ENCODE data around the gene ATOSB. TPM values are rescaled to one million over a fixed set of nuclear protein-coding genes. Genes with fewer than 3 reads are reported as not detected.

Gene ATOSB
- total RNA-seq, 6 experiments from 2014 or later = 3.7 to 6.9 (median 5.8) TPM

- Histone ChIP-seq H3K4me3 (no peak overlapping the region), H3K4me1 (peaks cover 0 to 22% (median 5%) of the 10 kb centered on the region in 4 donors), H3K36me3 (peaks cover 0 to 24% (median 4%) of the 10 kb centered on the region in 4 donors), H3K27me3 (no peaks in the 10 kb centered on the region), H3K9me3 (no peaks in the 10 kb centered on the region), H3K27ac (no peak overlapping the region)
- TF ChIP-seq CTCF (IDR thresholded peaks at IDR 0.05) = no peak
- no peak for TF ChIP-seq POLR2A (IDR thresholded peaks at IDR 0.05)
- intact Hi-C loops (cut with DNase I) = no loop called here
- 88% methylated on average over 2 of the region's 3 CpGs for WGBS (ENCODE audit: insufficient coverage, low coverage, low lambda C conversion rate, missing lambda C conversion rate)
- DNase-seq (no peak), ATAC-seq (no peak)
These were observed 18.1 kb downstream of the ATOSB start for GRCh38 chr9:35097573-35097972.

DNA sequence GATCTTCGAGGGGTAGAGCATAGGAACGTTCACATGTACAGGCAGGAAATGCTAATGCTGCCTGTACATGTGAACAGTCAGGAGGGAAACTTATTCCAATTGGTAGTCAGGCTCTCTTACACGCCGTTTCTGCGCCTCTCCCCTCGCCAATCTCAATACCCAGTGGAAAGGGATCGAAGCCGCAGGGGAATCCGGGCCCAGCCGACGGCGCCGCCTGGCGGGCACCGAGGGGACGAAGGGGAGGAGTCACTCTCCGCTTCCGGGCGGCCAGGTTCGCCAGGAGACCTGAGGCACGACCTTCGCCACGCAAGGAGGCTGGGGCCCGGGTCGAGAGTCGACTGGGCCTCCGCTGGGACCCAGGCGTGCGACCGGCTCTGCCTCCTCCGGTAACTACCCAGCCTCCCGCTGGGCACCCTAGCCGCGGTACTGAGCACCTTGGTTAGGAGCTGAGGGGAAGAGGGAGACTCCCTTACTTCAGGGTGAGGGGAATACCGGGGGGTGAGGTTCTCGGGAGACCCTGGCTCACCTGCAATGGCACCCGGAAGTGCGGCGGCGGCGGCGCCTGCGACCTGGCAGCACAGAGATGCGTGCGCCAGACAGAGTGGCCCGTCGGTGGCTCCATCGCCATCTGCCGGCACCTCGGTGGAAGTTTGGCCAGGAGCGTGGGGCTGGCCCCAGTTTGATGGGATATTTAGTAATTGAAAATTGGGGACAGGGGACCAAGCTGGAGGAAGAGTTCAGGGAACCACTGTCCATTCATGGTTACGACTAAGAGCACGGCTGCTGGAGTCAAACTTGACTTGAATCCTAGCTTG lies 19.4 kb downstream of the ATOSB start, which contains the start of gene PIGO:
Gene PIGO, minus strand, starts transcription at position 557 of the 815 bp plus-strand sequence. CDS start 1,026 bp downstream, outside the sequence.
- Histone ChIP-seq H3K27ac (peak within 1 kb of the TSS; percentile 95 to 97 (median 97)), H3K9me3 (no peaks in the 10 kb centered on the region), H3K36me3 (peaks cover 0 to 27% (median 4%) of the 10 kb centered on the region in 4 donors), H3K4me3 (peak within 1 kb of the TSS; percentile 83 to 93 (median 85)), H3K4me1 (peaks cover 0 to 12% (median 3%) of the 10 kb centered on the region in 4 donors), H3K27me3 (no peaks in the 10 kb centered on the region)
- ATAC-seq (peak; percentile 94 to 97 (median 95)), DNase-seq (peak; percentile 92 to 94 (median 93))
- peak; percentile 72 to 76 (median 74) for TF ChIP-seq CTCF (IDR thresholded peaks at IDR 0.05)
- peak; percentile 82 for TF ChIP-seq POLR2A (IDR thresholded peaks at IDR 0.05)
- WGBS (ENCODE audit: insufficient coverage, low coverage, low lambda C conversion rate, missing lambda C conversion rate) = 0% methylated on average over 30 of the region's 53 CpGs
- intact Hi-C loops (cut with DNase I) = no loop called here

DNA sequence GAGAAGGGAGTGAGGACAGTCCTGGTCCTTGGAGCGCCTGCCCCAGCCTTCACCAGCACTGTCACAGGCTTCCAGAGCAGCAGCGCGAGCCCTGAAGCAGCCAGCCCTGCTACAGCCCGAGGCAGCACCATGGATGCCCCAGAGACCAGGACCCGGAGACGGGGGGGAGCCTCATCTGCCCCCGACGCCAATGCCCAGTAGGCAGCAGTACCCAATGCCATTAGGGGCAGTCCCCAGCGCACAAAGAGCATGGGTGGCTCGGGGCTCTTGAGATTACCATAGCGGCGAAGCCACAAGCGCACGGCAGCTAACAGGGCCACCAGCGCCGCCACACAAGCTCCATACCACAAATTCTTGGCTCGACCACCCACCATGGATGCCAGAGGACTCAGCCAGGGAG lies 24.1 kb downstream of the ATOSB start:
- no peak for DNase-seq
- Histone ChIP-seq H3K4me3 (no peak overlapping the region), H3K27me3 (no peaks in the 10 kb centered on the region), H3K9me3 (no peaks in the 10 kb centered on the region), H3K4me1 (peaks cover 0 to 8% (median under 1%) of the 10 kb centered on the region in 4 donors), H3K36me3 (peaks cover 0 to 40% (median 12%) of the 10 kb centered on the region in 4 donors), H3K27ac (no peak overlapping the region)
- intact Hi-C loops (cut with DNase I) = no loop called here
- 95% methylated on average over 4 of the region's 17 CpGs for WGBS (ENCODE audit: insufficient coverage, low coverage, low lambda C conversion rate, missing lambda C conversion rate)
- TF ChIP-seq POLR2A (IDR thresholded peaks at IDR 0.05) = no peak
- no peak for TF ChIP-seq CTCF (IDR thresholded peaks at IDR 0.05)
- no peak for ATAC-seq

GRCh38 chr9:35089434-35089833 lies 26.2 kb downstream of the ATOSB start:
- no peaks in the 10 kb centered on the region for H3K4me1 ChIP-seq
- H3K36me3 ChIP-seq = peaks cover 0 to 40% (median 12%) of the 10 kb centered on the region in 4 donors
- no peak for ATAC-seq

More at GRCh38 chr9:35089434-35089833, 26.2 kb downstream of the ATOSB start:
- Histone ChIP-seq H3K4me3 (no peak overlapping the region), H3K9me3 (no peaks in the 10 kb centered on the region), H3K27me3 (no peaks in the 10 kb centered on the region), H3K27ac (no peak overlapping the region)
- intact Hi-C loops (cut with DNase I) = no loop called here
- WGBS (ENCODE audit: insufficient coverage, low coverage, low lambda C conversion rate, missing lambda C conversion rate) = 100% methylated on average over 2 of the region's 2 CpGs
- TF ChIP-seq POLR2A (IDR thresholded peaks at IDR 0.05) (no peak), CTCF (IDR thresholded peaks at IDR 0.05) (no peak)
- DNase-seq = no peak

All from right lobe of liver (tissue), 6 donors.